ENCODE measurements around the gene ARID1B.

Gene ARID1B

GRCh38 chr6:157013649-157014304, 236.6 kb downstream of the ARID1B start:
- TF ChIP-seq CTCF (IDR thresholded peaks at IDR 0.05; ENCODE audit: low read length): no peak
- no peak for TF ChIP-seq EZH2 (optimal IDR thresholded peaks at IDR 0.05; ENCODE audit: low read depth, low read length)
- no peak for TF ChIP-seq EZH2phosphoT487 (IDR thresholded peaks at IDR 0.05; ENCODE audit: low read length)

GRCh38 chr6:157014871-157015270, 237.7 kb downstream of the ARID1B start:
- H3K4me3 ChIP-seq (ENCODE audit: low read length): no peak overlapping the region
- H3K27me3 ChIP-seq (replicated peaks; ENCODE audit: insufficient read depth, low read length): no peaks in the 10 kb centered on the region
- H3K36me3 ChIP-seq (replicated peaks; ENCODE audit: insufficient read depth, low read length): no peaks in the 10 kb centered on the region
- no peak overlapping the region for H3K4me2 ChIP-seq (ENCODE audit: low read depth, low read length)
- peaks cover 81% of the 10 kb centered on the region for H3K79me2 ChIP-seq (ENCODE audit: low read length)
- no peak for DNase-seq
- H4K20me1 ChIP-seq (ENCODE audit: insufficient read depth, low read length): no peaks in the 10 kb centered on the region
- peaks cover 8% of the 10 kb centered on the region for H3F3A ChIP-seq (ENCODE audit: insufficient read depth, low read length)
- TF ChIP-seq EZH2 (optimal IDR thresholded peaks at IDR 0.05; ENCODE audit: low read depth, low read length) (no peak), EZH2phosphoT487 (IDR thresholded peaks at IDR 0.05; ENCODE audit: low read length) (no peak), CTCF (IDR thresholded peaks at IDR 0.05; ENCODE audit: low read length) (no peak)
- peaks cover 12% of the 10 kb centered on the region for H3K4me1 ChIP-seq (ENCODE audit: low read length)
- H3K9me3 ChIP-seq (replicated peaks; ENCODE audit: insufficient read depth, low read length): no peaks in the 10 kb centered on the region
- H3K9ac ChIP-seq (ENCODE audit: low read length): no peak overlapping the region
- no peaks in the 10 kb centered on the region for H3K9me2 ChIP-seq (replicated peaks; ENCODE audit: insufficient read depth, low read length)
- no peak overlapping the region for H3K27ac ChIP-seq (ENCODE audit: low read length)
- H2AFZ ChIP-seq (ENCODE audit: low read length): no peak overlapping the region

More at GRCh38 chr6:157013649-157014304, 236.6 kb downstream of the ARID1B start:
- H3K9me3 ChIP-seq (replicated peaks; ENCODE audit: insufficient read depth, low read length): no peaks in the 10 kb centered on the region
- H3K27ac ChIP-seq (ENCODE audit: low read length): no peak overlapping the region
- DNase-seq: no peak
- no peaks in the 10 kb centered on the region for H3K36me3 ChIP-seq (replicated peaks; ENCODE audit: insufficient read depth, low read length)
- no peaks in the 10 kb centered on the region for H3F3A ChIP-seq (ENCODE audit: insufficient read depth, low read length)
- no peak overlapping the region for H3K9ac ChIP-seq (ENCODE audit: low read length)
- peaks cover 83% of the 10 kb centered on the region for H3K79me2 ChIP-seq (ENCODE audit: low read length)
- H3K4me1 ChIP-seq (ENCODE audit: low read length): peaks cover 8% of the 10 kb centered on the region
- H3K9me2 ChIP-seq (replicated peaks; ENCODE audit: insufficient read depth, low read length): no peaks in the 10 kb centered on the region
- H2AFZ ChIP-seq (ENCODE audit: low read length): no peak overlapping the region
- no peaks in the 10 kb centered on the region; the same call in 1 of the 2 replicates for H4K20me1 ChIP-seq (ENCODE audit: insufficient read depth, low read length)
- H3K27me3 ChIP-seq (replicated peaks; ENCODE audit: insufficient read depth, low read length): no peaks in the 10 kb centered on the region
- no peak overlapping the region for H3K4me3 ChIP-seq (ENCODE audit: low read length)
- no peak overlapping the region for H3K4me2 ChIP-seq (ENCODE audit: low read depth, low read length)

- H3K9ac ChIP-seq (ENCODE audit: low read length): no peak overlapping the region
- H2AFZ ChIP-seq (ENCODE audit: low read length): no peak overlapping the region
- TF ChIP-seq EZH2 (optimal IDR thresholded peaks at IDR 0.05; ENCODE audit: low read depth, low read length): no peak
- TF ChIP-seq EZH2phosphoT487 (IDR thresholded peaks at IDR 0.05; ENCODE audit: low read length): no peak
- TF ChIP-seq CTCF (IDR thresholded peaks at IDR 0.05; ENCODE audit: low read length): no peak
- H4K20me1 ChIP-seq (ENCODE audit: insufficient read depth, low read length): no peaks in the 10 kb centered on the region
- H3K4me2 ChIP-seq (ENCODE audit: low read depth, low read length): no peak overlapping the region
- H3K27me3 ChIP-seq (replicated peaks; ENCODE audit: insufficient read depth, low read length): no peaks in the 10 kb centered on the region
- H3K9me3 ChIP-seq (replicated peaks; ENCODE audit: insufficient read depth, low read length): no peaks in the 10 kb centered on the region
- H3K4me3 ChIP-seq (ENCODE audit: low read length): no peak overlapping the region
- peaks cover 11% of the 10 kb centered on the region for H3F3A ChIP-seq (ENCODE audit: insufficient read depth, low read length)
- H3K4me1 ChIP-seq (ENCODE audit: low read length): peaks cover 12% of the 10 kb centered on the region
- H3K36me3 ChIP-seq (replicated peaks; ENCODE audit: insufficient read depth, low read length): no peaks in the 10 kb centered on the region
- H3K79me2 ChIP-seq (ENCODE audit: low read length): peaks cover 63% of the 10 kb centered on the region
- no peak for DNase-seq
- no peak overlapping the region for H3K27ac ChIP-seq (ENCODE audit: low read length)
- H3K9me2 ChIP-seq (replicated peaks; ENCODE audit: insufficient read depth, low read length): no peaks in the 10 kb centered on the region
These were observed 239.8 kb downstream of the ARID1B start for GRCh38 chr6:157017022-157017421.

All from MM.1S (cell line).